22Rv1 (cell line): Measurements from ENCODE around the gene DENND1A.

Experiments used
- CTCF ChIP-seq: fragments of 450-650 bp; IDR thresholded peaks from 2 replicates; pipeline ENCODE4 v1.5.1; 2017; ENCODE audit warnings: mild to moderate bottlenecking
- ZFX ChIP-seq: fragments of 450-650 bp; IDR thresholded peaks from 2 replicates; pipeline ENCODE4 v1.6.1; 2017; ENCODE audit warnings: antibody characterized with exemption, borderline replicate concordance

GRCh38 chr9:123867034-123867433 is 62.9 kb downstream of the DENND1A start:
- TF ChIP-seq CTCF, result no peak
- TF ChIP-seq ZFX, result no peak
